ENCODE measurements around the gene TBK1.

GRCh38 chr12:64433915-64434314, 18.0 kb upstream of the TBK1 start:
- no peak for TF ChIP-seq TAF1 (IDR thresholded peaks at IDR 0.05; ENCODE audit: borderline replicate concordance, insufficient read depth, low read length)
- no peak for TF ChIP-seq FOXP2 (optimal IDR thresholded peaks at IDR 0.05; ENCODE audit: borderline replicate concordance, extremely low read depth, extremely low read length, insufficient read depth)
- no peak for TF ChIP-seq POLR2AphosphoS5 (IDR thresholded peaks at IDR 0.05; ENCODE audit: low read depth, low read length)
